Chondrocyte (in vitro differentiated cells): Measurements from ENCODE around the gene PCDHGC5. TPM values are rescaled to one million over a fixed set of nuclear protein-coding genes. Genes with fewer than 3 reads are reported as not detected.

Experiments used
- DNase-seq: peaks from one replicate; pipeline ENCODE4 v3.0.0; 2021; ENCODE audit warnings: mixed read lengths, low spot score
- H3K27ac Mint-ChIP-seq: one replicate; pipeline ENCODE4 v1.8.0; 2021; ENCODE audit warnings: mild to moderate bottlenecking, moderate library complexity, mixed read lengths; ENCODE audit not compliant: unreplicated experiment
- H3K27me3 Mint-ChIP-seq: 2 replicates; pipeline ENCODE4 v1.8.0; 2021; ENCODE audit warnings: low read depth, mixed read lengths
- H3K36me3 Mint-ChIP-seq: 2 replicates; pipeline ENCODE4 v1.8.0; 2021; ENCODE audit warnings: low read depth, mixed read lengths
- H3K4me1 Mint-ChIP-seq: 2 replicates; pipeline ENCODE4 v1.8.0; 2021; ENCODE audit warnings: low read depth, mild to moderate bottlenecking, mixed read lengths
- H3K4me3 Mint-ChIP-seq: one replicate; pipeline ENCODE4 v1.8.0; 2021; ENCODE audit warnings: mild to moderate bottlenecking, moderate library complexity, mixed read lengths; ENCODE audit not compliant: unreplicated experiment
- H3K9me3 Mint-ChIP-seq: 2 replicates; pipeline ENCODE4 v1.8.0; 2021; ENCODE audit warnings: low read depth, mixed read lengths
- total RNA-seq: library from RNA; stranded (reverse); gene quantifications from 3 replicates; pipeline ENCODE4 v1.2.1, GENCODE V29; 2021
- TF ChIP-seq, protein P1 (sequence below): fragments of 200-600 bp; sonication (generic); IDR thresholded peaks from 2 replicates; pipeline ENCODE4 v1.5.0; 2021; ENCODE audit warnings: antibody characterized with exemption, mild to moderate bottlenecking, moderate library complexity

The PCDHGC5 gene
- total RNA-seq, 1 donor from 2014 or later = 1.7 TPM

GRCh38 chr5:141513627-141514329 is 24.9 kb downstream of the PCDHGC5 start:
- peaks cover 10% of the 10 kb centered on the region for H3K36me3 Mint-ChIP-seq
- TF ChIP-seq, protein P1, sequence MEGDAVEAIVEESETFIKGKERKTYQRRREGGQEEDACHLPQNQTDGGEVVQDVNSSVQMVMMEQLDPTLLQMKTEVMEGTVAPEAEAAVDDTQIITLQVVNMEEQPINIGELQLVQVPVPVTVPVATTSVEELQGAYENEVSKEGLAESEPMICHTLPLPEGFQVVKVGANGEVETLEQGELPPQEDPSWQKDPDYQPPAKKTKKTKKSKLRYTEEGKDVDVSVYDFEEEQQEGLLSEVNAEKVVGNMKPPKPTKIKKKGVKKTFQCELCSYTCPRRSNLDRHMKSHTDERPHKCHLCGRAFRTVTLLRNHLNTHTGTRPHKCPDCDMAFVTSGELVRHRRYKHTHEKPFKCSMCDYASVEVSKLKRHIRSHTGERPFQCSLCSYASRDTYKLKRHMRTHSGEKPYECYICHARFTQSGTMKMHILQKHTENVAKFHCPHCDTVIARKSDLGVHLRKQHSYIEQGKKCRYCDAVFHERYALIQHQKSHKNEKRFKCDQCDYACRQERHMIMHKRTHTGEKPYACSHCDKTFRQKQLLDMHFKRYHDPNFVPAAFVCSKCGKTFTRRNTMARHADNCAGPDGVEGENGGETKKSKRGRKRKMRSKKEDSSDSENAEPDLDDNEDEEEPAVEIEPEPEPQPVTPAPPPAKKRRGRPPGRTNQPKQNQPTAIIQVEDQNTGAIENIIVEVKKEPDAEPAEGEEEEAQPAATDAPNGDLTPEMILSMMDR = no peak
- no peaks in the 10 kb centered on the region for H3K27me3 Mint-ChIP-seq
- H3K4me3 Mint-ChIP-seq = peak overlapping the region; percentile 73
- peaks cover 87% of the 10 kb centered on the region for H3K4me1 Mint-ChIP-seq
- peak overlapping the region; percentile 98 for H3K27ac Mint-ChIP-seq
- DNase-seq = no peak
- no peaks in the 10 kb centered on the region for H3K9me3 Mint-ChIP-seq

- DNase-seq = no peak
- Mint-ChIP-seq H3K27ac (peak overlapping the region; percentile 98), H3K4me1 (peaks cover 87% of the 10 kb centered on the region), H3K36me3 (peaks cover 10% of the 10 kb centered on the region), H3K9me3 (no peaks in the 10 kb centered on the region), H3K27me3 (no peaks in the 10 kb centered on the region), H3K4me3 (peak overlapping the region; percentile 73)
- TF ChIP-seq, protein P1 = no peak
Observed at GRCh38 chr5:141514330-141515133, 25.7 kb downstream of the PCDHGC5 start.

DNA sequence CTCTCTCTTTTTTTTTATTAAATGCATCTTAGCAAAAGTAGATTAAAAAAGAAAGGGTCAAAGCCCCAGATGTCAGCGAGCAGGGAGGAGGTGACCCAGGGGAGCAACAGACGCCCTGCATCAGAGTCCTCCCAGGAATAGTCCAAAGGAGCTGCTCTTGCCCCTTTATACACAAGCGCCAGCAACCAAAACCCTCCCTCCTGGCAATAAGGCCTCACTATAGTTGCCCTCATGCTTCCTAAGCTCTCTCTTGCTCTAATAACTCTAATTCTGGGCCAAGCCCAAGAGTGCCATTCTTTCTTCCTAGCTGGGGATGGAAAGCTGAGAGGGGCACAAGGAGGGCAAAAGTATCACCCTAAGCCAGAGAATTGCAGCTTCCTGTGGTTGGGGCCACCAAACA is 26.3 kb downstream of the PCDHGC5 start:
- Mint-ChIP-seq H3K27ac (peak overlapping the region; percentile 98), H3K4me1 (peaks cover 87% of the 10 kb centered on the region)

DNA sequence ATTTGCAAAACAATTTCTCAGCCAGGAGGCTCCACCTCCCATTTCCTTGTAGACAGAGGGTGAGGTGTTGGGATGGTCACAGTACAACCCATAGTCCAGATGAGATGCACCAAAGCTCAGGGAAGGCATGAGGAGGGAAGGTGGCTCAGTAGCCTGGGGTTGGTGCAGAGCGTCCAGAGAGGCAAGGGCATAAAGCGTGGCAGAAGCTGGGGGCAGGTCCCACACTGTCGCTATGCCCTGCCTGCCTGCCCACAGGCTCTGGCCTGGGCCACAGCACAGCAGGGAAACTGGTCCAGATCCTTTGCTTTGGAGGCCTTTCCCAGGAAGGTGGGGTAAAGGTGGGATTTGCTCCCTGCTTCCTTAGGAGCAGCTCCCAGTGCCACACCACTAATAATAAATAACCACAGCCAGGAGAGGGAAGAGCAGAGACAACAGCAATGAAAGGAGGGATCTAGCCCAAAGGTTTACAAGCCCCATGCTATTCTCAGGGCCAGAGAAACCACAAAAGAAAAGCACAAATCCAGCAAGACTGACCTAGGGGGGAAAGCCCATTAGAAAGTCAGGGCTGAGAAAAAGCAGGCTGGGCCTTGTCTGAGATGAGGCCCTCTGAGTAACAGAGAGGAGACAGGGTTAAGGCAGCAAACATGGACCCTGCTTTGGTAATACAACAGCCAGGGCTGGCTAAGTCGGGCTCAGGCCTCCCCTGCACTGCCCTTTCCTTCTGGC is 27.2 kb downstream of the PCDHGC5 start:
- Mint-ChIP-seq H3K27me3 (no peaks in the 10 kb centered on the region), H3K4me3 (no peak overlapping the region), H3K36me3 (peaks cover 10% of the 10 kb centered on the region), H3K27ac (peak overlapping the region; percentile 98), H3K9me3 (no peaks in the 10 kb centered on the region), H3K4me1 (peaks cover 94% of the 10 kb centered on the region)
- no peak for DNase-seq
- TF ChIP-seq, protein P1 = no peak

More for the DNA sequence above, 26.3 kb downstream of the PCDHGC5 start:
- H3K36me3 Mint-ChIP-seq = peaks cover 10% of the 10 kb centered on the region
- no peaks in the 10 kb centered on the region for H3K27me3 Mint-ChIP-seq
- no peaks in the 10 kb centered on the region for H3K9me3 Mint-ChIP-seq
- TF ChIP-seq, protein P1 = no peak
- H3K4me3 Mint-ChIP-seq = no peak overlapping the region
- no peak for DNase-seq

DNA sequence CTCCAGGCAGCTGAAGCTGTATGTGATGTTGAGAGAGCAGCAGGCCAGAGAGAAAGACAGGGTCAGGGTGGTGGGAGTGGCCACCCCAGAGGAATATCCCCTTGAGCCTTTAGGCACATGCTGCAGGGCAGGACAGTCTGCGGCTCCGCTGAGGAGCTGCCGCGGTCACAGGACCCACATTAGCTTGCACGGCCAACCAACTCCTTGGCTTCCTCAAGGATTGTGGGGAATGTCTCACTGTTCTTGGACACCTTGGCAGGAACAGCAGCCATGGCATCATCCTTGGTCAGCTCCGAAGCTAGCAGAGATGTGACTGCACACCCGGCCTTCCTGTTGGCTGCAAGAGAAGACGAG is 27.8 kb downstream of the PCDHGC5 start:
- TF ChIP-seq, protein P1 = no peak
- no peaks in the 10 kb centered on the region for H3K27me3 Mint-ChIP-seq
- H3K27ac Mint-ChIP-seq = peak overlapping the region; percentile 98
- no peak overlapping the region for H3K4me3 Mint-ChIP-seq
- no peaks in the 10 kb centered on the region for H3K9me3 Mint-ChIP-seq
- H3K36me3 Mint-ChIP-seq = peaks cover 5% of the 10 kb centered on the region
- peaks cover 96% of the 10 kb centered on the region for H3K4me1 Mint-ChIP-seq
- DNase-seq = no peak
